ENCODE data around the gene ENPP3. TPM values are rescaled to one million over a fixed set of nuclear protein-coding genes. Genes with fewer than 3 reads are reported as not detected.

ENPP3 gene
- polyA plus RNA-seq, 1 donor from 2014 or later: 0.50 TPM

DNA sequence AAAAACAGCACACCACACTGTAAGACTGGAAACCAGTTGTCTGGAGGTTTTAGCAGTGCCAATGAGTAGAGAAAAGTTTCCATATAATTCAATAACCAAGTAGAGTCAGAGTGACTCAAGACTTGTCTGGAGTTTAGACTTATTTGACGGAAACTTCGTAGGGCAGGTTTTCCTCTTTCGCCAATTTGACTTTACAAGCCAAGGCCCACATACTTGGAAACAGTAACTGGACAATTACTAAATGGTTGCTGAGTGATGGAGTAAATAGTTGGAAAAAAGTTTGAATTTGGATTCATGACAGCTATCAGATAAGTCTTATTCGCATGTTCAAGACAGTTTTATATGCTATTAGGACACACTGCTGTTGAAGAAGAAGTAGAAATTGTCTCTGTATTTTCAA, 121.8 kb downstream of the ENPP3 start (continued):
- TF ChIP-seq SMC3 (conservative IDR thresholded peaks at IDR 0.05; ENCODE audit: poor library complexity) (no peak), TAF1 (IDR thresholded peaks at IDR 0.05; ENCODE audit: low read depth) (no peak), POLR2AphosphoS5 (IDR thresholded peaks at IDR 0.05) (no peak)

GRCh38 chr6:131761060-131761761, 124.1 kb downstream of the ENPP3 start:
- Histone ChIP-seq H3K4me2 (ENCODE audit: low read length) (no peak overlapping the region), H3K9me2 (ENCODE audit: insufficient read depth, low read length) (no peaks in the 10 kb centered on the region), H3K9me3 (ENCODE audit: low read length) (no peaks in the 10 kb centered on the region), H3F3A (ENCODE audit: insufficient read depth, low read length, poor library complexity, severe bottlenecking) (no peaks in the 10 kb centered on the region), H3K79me2 (replicated peaks; ENCODE audit: insufficient read depth, low read length) (no peaks in the 10 kb centered on the region), H3K4me3 (ENCODE audit: low read length) (no peak overlapping the region), H2AFZ (ENCODE audit: low read depth, low read length) (no peak overlapping the region), H3K27ac (ENCODE audit: low read length) (no peak overlapping the region), H3K27me3 (ENCODE audit: insufficient read depth, low read depth, low read length) (no peaks in the 10 kb centered on the region), H3K36me3 (ENCODE audit: insufficient read depth, low read length) (no peaks in the 10 kb centered on the region), H3K9ac (ENCODE audit: low read length) (no peak overlapping the region), H4K20me1 (ENCODE audit: insufficient read depth) (no peaks in the 10 kb centered on the region)
- no peak for TF ChIP-seq EP300 (conservative IDR thresholded peaks at IDR 0.05; ENCODE audit: poor library complexity, severe bottlenecking)
- TF ChIP-seq, protein P1, sequence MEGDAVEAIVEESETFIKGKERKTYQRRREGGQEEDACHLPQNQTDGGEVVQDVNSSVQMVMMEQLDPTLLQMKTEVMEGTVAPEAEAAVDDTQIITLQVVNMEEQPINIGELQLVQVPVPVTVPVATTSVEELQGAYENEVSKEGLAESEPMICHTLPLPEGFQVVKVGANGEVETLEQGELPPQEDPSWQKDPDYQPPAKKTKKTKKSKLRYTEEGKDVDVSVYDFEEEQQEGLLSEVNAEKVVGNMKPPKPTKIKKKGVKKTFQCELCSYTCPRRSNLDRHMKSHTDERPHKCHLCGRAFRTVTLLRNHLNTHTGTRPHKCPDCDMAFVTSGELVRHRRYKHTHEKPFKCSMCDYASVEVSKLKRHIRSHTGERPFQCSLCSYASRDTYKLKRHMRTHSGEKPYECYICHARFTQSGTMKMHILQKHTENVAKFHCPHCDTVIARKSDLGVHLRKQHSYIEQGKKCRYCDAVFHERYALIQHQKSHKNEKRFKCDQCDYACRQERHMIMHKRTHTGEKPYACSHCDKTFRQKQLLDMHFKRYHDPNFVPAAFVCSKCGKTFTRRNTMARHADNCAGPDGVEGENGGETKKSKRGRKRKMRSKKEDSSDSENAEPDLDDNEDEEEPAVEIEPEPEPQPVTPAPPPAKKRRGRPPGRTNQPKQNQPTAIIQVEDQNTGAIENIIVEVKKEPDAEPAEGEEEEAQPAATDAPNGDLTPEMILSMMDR (IDR thresholded peaks at IDR 0.05; ENCODE audit: poor library complexity, severe bottlenecking): no peak
- no peak for TF ChIP-seq RAD21 (conservative IDR thresholded peaks at IDR 0.05)
- no peak for TF ChIP-seq TAF1 (IDR thresholded peaks at IDR 0.05; ENCODE audit: low read depth)
- no peak for TF ChIP-seq MXI1 (conservative IDR thresholded peaks at IDR 0.05; ENCODE audit: poor library complexity, severe bottlenecking)
- TF ChIP-seq REST (IDR thresholded peaks at IDR 0.05; ENCODE audit: borderline replicate concordance): no peak
- no peak for TF ChIP-seq SMC3 (conservative IDR thresholded peaks at IDR 0.05; ENCODE audit: poor library complexity)
- no peak for TF ChIP-seq POLR2AphosphoS5 (IDR thresholded peaks at IDR 0.05)
- no peak for TF ChIP-seq EZH2 (IDR thresholded peaks at IDR 0.05; ENCODE audit: borderline replicate concordance, insufficient read depth, low read length, poor library complexity, severe bottlenecking)

DNA sequence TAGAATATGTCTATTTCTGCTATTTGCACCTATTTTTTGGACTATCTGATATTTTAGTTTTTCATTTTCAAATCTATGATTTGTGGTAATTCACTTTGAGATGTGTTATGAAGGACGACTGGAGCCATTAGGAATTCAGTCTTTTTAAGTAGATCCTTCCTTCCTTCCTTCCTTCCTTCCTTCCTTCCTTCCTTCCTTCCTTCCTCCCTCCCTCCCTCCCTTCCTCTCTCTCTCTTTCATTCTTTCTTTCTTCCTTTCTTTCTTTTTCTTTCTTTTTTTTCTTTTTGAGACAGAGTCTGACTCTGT, 124.6 kb downstream of the ENPP3 start:
- Histone ChIP-seq H3K4me2 (ENCODE audit: low read length) (no peak overlapping the region), H3K9ac (ENCODE audit: low read length) (no peak overlapping the region), H4K20me1 (ENCODE audit: insufficient read depth) (no peaks in the 10 kb centered on the region), H3K79me2 (replicated peaks; ENCODE audit: insufficient read depth, low read length) (no peaks in the 10 kb centered on the region), H2AFZ (ENCODE audit: low read depth, low read length) (no peak overlapping the region), H3F3A (ENCODE audit: insufficient read depth, low read length, poor library complexity, severe bottlenecking) (no peaks in the 10 kb centered on the region), H3K27me3 (ENCODE audit: insufficient read depth, low read depth, low read length) (no peaks in the 10 kb centered on the region), H3K27ac (ENCODE audit: low read length) (no peak overlapping the region), H3K9me2 (ENCODE audit: insufficient read depth, low read length) (no peaks in the 10 kb centered on the region), H3K36me3 (ENCODE audit: insufficient read depth, low read length) (no peaks in the 10 kb centered on the region), H3K4me3 (ENCODE audit: low read length) (no peak overlapping the region), H3K9me3 (ENCODE audit: low read length) (no peaks in the 10 kb centered on the region)
- TF ChIP-seq EP300 (conservative IDR thresholded peaks at IDR 0.05; ENCODE audit: poor library complexity, severe bottlenecking) (no peak), POLR2AphosphoS5 (IDR thresholded peaks at IDR 0.05) (no peak), TAF1 (IDR thresholded peaks at IDR 0.05; ENCODE audit: low read depth) (no peak), RAD21 (conservative IDR thresholded peaks at IDR 0.05) (no peak), MXI1 (conservative IDR thresholded peaks at IDR 0.05; ENCODE audit: poor library complexity, severe bottlenecking) (no peak), SMC3 (conservative IDR thresholded peaks at IDR 0.05; ENCODE audit: poor library complexity) (no peak), REST (IDR thresholded peaks at IDR 0.05; ENCODE audit: borderline replicate concordance) (no peak), EZH2 (IDR thresholded peaks at IDR 0.05; ENCODE audit: borderline replicate concordance, insufficient read depth, low read length, poor library complexity, severe bottlenecking) (no peak)
- TF ChIP-seq, protein P1 (IDR thresholded peaks at IDR 0.05; ENCODE audit: poor library complexity, severe bottlenecking): no peak
